HG02840 (cell line): Measurements from ENCODE around the gene KDM2A.

Experiments used
- ATAC-seq: cut with Tn5 transposase; IDR thresholded peaks from one replicate; pipeline ENCODE4 v1.9.1; 2021; ENCODE audit warnings: mild to moderate bottlenecking, moderate library complexity, moderate number of reproducible peaks; ENCODE audit not compliant: unreplicated experiment, low FRiP score

The KDM2A gene

DNA sequence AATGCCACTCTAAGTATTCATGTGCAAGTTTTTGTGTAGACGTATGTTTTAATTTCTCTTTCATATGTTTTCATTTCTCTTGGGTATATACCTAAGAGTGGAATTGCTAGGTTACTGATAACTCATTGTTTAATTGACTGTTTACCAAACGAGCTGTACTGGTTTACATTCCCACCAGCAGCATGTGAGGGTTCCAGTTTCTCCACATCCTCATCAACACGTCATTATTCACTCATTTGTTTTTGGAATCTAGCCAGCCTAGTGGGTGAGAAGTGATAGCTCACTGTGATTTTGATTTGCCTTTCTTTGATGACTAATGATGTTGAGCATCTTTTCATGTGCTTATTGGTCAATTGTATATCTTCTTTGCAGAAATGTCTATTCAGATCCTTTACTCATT, 174.0 kb downstream of the KDM2A start:
- no peak for ATAC-seq

DNA sequence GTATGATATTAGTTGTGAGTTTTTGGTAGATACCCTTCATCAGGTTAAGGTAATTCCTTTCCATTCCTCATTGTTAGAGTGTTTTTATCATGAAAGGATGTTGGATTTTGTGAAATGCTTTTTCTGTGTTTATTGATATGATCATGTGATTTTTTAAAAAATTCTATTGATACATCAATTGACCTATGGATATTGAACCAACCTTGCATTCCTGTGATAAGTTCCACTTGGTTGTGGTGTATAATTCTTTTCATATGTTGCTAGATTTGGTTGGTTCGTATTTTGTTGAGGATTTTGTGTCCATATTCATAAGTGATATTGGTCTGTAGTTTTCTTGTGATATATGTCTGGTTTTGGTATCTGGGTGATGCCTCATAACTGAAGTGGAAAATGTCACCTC, 176.8 kb downstream of the KDM2A start:
- no peak for ATAC-seq

GRCh38 chr11:67298786-67299185, 179.7 kb downstream of the KDM2A start:
- ATAC-seq, result no peak

DNA sequence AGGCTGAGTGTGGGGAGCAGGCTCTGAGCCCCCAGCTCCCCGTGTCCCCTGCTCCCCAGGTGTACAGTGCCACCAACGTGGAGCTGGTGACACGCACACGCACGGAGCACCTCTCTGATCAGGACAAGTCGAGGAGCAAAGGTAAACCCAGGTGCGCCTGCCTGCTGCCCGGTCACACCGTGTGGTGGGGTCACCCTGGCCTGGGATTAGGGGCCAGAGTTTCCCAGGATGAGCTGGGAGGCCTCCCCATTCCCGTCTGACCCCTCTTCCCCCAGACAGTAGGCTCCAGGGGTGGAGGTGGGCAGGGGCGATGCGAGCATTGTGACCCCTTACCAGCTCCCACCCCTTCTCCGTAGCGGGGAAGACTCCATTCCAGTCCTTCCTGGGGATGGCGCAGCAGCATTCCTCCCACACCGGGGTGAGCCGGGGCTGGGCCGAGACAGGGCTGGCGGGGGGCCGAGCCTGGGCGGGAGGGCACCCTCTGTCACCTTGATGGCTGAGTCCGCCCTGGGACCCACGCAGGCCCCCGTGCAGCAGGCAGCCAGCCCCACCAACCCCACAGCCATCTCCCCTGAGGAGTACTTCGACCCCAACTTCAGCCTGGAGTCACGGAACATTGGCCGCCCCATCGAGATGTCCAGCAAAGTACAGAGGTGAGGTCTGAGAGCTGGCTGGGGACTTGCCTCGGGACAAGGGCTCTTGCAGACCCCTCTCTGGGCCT, 180.6 kb downstream of the KDM2A start:
- ATAC-seq, result no peak

DNA sequence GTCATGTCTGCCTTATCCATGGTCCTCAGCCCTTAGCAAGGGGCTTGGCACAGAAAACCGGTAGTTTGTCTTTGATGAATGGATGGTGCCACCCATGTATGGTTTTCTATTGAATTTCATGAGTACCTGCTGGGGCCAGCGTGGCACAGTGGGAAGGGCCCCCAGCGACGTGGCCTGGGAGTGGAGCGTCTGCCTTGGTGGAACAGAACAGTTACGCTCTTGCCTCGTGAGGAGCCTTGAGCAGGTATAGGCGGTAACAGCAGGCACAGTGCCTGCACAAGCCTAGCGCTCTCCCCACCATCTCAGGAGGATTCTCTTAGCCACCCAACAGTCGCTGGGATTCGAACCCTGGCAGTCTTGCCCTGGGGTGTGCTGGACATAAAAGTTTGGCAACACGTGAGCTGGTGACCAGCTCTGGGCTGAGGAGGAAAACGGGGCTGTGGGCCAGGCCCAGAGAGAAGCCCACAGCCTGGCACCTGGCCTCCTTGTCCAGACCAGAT, 181.2 kb downstream of the KDM2A start:
- no peak for ATAC-seq

DNA sequence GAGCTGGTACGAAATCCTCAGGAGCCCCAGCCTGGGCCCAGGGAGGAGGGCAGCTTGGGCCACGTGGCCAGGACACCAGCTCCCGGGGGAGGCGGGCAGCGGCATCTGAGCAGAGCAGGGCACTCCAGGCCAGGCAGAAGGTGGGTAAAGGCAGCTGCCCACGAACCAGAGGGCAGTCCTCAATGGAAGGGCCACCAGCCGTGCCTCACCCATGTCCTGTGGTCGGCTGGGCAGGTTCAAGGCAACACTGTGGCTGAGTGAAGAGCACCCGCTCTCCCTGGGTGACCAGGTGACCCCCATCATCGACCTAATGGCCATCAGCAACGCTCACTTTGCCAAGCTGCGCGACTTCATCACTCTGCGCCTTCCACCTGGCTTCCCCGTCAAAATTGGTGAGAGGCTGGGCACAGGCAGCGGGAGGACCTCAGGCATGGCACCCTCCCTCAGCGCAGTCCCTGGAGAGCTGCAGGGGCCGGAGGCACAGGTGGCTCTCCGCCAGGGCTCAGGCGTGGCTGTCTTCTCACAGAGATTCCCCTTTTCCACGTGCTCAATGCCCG, 181.8 kb downstream of the KDM2A start:
- ATAC-seq, result no peak

DNA sequence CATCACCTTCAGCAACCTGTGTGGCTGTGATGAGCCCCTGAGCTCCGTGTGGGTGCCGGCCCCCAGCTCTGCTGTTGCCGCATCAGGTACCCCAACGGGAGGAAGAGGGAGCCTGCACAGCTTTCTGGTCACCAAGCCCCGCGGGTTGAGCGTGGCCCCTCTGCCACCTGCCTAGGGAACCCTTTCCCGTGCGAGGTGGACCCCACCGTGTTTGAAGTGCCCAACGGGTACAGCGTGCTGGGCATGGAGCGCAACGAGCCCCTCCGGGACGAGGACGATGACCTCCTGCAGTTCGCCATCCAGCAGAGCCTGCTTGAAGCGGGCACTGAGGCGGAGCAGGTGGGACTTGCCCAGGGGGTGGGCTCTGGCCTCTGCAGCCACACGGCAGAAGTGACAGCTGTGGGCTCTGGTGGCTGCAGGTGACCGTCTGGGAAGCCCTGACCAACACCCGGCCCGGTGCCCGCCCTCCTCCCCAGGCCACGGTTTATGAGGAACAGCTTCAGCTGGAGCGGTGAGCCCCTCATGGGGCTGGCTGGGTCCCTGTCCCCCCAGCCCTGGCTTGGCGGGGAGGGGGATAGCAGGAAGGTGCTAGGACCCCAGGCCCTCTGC, 182.4 kb downstream of the KDM2A start:
- no peak for ATAC-seq

DNA sequence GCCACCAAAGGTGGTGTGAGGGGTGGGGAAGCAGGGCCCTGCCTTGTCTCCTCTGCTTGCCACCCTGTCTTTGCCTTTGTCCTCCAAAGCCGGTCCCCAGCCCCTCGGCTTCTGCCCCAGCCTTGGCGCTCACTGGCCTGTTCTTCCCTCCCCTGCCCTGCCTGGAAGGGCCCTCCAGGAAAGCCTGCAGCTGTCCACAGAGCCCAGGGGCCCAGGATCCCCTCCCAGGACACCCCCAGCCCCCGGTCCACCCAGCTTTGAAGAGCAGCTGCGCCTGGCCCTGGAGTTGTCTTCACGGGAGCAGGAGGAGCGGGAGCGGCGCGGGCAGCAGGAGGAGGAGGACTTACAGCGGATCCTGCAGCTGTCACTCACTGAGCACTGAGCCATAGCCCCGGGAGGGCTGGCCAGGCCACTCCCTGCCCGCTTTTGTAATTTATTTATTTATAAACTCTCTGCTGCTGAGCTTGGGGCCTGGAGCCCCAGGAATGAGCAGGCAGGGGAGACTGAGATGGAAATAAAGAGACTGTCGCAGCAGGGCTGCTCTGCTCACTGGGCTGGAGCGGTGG, 183.0 kb downstream of the KDM2A start:
- ATAC-seq, result no peak

DNA sequence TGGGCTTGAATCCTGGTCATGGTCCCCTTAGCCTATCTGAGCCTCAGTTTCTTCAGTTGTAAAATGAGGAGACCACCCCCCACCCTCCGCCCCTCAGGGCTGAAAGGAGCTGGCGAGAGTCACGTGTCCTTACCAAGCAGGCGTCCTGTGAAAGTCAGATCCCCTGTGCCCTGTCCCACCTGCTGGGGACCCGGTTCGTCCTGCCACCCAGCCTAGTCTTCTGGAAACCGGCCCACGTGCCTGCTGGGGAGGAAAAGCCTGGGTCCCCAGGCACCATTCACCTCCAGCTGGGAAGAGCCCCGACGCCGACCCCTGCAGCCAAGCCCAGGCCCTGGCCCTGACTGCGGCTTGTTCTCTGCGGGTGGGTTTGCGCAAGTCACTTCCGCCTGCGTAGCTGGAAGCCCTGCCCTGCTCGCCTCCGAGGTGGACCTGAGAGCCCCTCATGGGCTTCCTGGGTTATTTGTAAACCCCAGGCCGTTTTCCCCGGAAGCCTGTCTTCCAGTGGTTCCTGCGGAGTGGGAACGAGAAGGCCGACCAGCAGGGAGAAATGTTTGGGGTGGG, 183.6 kb downstream of the KDM2A start:
- ATAC-seq, result no peak

GRCh38 chr11:67303132-67303834, 184.2 kb downstream of the KDM2A start, which contains the start of gene SSH3:
TSS of gene SSH3 (plus strand) at chr11:67303530. CDS start at chr11:67303626, 96 bp downstream.
- ATAC-seq, result no peak

DNA sequence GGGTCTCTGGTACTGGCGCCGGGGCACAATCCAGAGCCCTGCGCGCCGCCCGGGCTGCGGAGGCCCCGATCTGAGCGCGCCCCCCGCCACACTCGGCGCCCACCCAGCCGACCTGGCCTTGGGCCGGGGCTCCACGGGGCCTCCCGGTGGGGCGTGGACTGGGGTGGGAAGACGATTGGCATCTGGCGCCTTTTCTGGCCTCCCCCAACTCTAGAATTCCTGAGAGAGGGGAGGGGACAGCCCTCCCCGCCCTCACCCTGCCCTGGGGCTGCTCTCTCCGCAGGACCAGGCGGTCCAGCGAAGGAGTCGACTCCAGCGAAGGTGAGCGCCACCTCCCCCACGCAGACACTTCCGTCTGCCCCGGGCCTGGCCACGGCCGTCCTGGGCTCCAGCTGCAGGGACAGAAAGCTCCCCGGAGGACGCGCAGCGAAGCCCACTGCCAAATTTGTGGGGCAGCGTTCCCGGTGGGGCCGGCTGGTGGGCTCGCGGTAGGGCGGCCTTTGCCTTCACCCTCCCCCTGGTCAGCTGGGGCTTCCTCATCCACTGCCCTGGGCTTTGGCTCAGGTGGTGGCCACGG, 184.9 kb downstream of the KDM2A start:
- ATAC-seq, result no peak

- no peak for ATAC-seq
Observed at GRCh38 chr11:67304511-67305113, 185.5 kb downstream of the KDM2A start.

DNA sequence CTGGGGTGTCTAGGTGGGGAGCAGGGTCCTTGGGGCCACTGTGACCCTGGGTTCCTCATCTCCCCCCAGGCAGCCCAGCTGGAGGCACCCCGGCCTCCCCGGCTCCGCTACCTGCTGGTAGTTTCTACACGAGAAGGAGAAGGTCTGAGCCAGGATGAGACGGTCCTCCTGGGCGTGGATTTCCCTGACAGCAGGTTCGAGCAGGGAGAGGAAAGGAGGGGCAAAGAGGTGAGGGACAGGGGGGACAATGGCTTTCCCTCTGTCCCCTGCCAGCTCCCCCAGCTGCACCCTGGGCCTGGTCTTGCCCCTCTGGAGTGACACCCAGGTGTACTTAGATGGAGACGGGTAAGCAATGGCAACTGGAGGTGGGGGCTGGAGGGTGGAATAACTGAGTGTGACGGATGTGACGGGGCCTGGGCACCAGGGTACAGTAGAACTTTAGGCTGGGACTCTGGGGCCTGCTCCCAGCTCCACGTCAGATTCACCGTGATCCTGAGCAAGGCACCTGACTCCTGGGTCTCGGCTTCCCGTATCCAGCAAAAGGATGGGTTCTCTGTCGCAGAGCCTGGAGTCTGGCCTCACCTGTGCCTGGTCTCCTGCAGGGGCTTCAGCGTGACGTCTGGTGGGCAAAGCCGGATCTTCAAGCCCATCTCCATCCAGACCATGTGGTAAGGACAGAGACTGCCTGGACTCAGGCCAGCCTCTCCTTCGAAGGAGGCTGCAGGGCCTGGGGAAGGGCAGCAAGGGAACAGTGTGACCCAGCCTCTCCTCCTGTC, 187.9 kb downstream of the KDM2A start:
- no peak for ATAC-seq

DNA sequence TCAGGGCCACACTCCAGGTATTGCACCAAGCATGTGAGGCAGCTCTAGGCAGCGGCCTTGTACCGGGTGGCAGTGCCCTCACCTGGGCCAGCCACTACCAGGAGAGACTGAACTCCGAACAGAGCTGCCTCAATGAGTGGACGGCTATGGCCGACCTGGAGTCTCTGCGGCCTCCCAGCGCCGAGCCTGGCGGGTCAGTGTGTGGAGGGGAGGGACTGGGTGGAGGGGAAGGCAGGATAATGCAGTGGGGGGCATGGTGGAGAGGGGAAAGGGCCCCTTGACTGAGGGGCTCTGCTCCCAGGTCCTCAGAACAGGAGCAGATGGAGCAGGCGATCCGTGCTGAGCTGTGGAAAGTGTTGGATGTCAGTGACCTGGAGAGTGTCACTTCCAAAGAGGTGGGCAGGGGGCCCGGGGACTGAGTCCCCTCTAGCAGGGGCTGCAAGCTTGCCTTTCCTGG, 188.5 kb downstream of the KDM2A start:
- ATAC-seq, result no peak
